Neural cell (in vitro differentiated cells): ENCODE data around the gene TMEM131. TPM values are rescaled to one million over a fixed set of nuclear protein-coding genes. Genes with fewer than 3 reads are reported as not detected.
"Not testable (repeated sequence)": the region's sequence is repeated elsewhere in the genome, so short reads cannot be mapped to it uniquely, and the experiment has no call there.

Source experiments
- H2AFZ ChIP-seq: fragments of 200-600, 300-800 bp; sonication (generic), shearing (Covaris generic); 2 replicates; pipeline ENCODE4 v1.6.0; 2014; ENCODE audit warnings: low read depth, mild to moderate bottlenecking, antibody characterized with exemption, low read length, moderate library complexity
- H3F3A ChIP-seq: fragments of 200-600 bp; shearing (Covaris generic); 2 replicates; pipeline ENCODE4 v1.6.1; 2016; ENCODE audit warnings: mild to moderate bottlenecking, moderate library complexity, mixed read lengths, antibody characterized with exemption, low read length; ENCODE audit not compliant: insufficient read depth, poor library complexity, severe bottlenecking
- H3K27ac ChIP-seq: fragments of 200-600, 300-800 bp; sonication (generic), shearing (Covaris generic); 2 replicates; pipeline ENCODE4 v1.5.1; 2014; ENCODE audit warnings: mild to moderate bottlenecking, low read length, moderate library complexity
- H3K27me3 ChIP-seq: fragments of 300-800, 200-600 bp; sonication (generic), shearing (Covaris generic); 2 replicates; pipeline ENCODE4 v1.6.0; 2014; ENCODE audit warnings: mild to moderate bottlenecking, low read depth, low read length, moderate library complexity; ENCODE audit not compliant: insufficient read depth
- H3K36me3 ChIP-seq: fragments of 300-800, 200-600 bp; sonication (generic), shearing (Covaris generic); 2 replicates; pipeline ENCODE4 v1.5.1; 2014; ENCODE audit warnings: mild to moderate bottlenecking, antibody characterized with exemption, low read length, moderate library complexity; ENCODE audit not compliant: insufficient read depth
- H3K4me2 ChIP-seq: fragments of 300-800, 200-600 bp; sonication (generic), shearing (Covaris generic); 2 replicates; pipeline ENCODE4 v1.6.0; 2014; ENCODE audit warnings: mild to moderate bottlenecking, low read length
- H3K4me3 ChIP-seq: fragments of 300-800, 200-600 bp; sonication (generic), shearing (Covaris generic); 2 replicates; pipeline ENCODE4 v1.5.1; 2014; ENCODE audit warnings: mild to moderate bottlenecking, low read length, moderate library complexity
- H3K79me2 ChIP-seq: fragments of 200-600 bp; shearing (Covaris generic); replicated peaks from 2 replicates; pipeline ENCODE4 v1.6.0; 2014; ENCODE audit warnings: mild to moderate bottlenecking, low read length, moderate library complexity; ENCODE audit not compliant: insufficient read depth
- H3K9ac ChIP-seq: fragments of 300-800, 200-600 bp; sonication (generic), shearing (Covaris generic); 2 replicates; pipeline ENCODE4 v1.6.1; 2016; ENCODE audit warnings: mild to moderate bottlenecking, low read length, mixed read lengths
- H3K9me2 ChIP-seq: fragments of 200-600 bp; shearing (Covaris generic); 2 replicates; pipeline ENCODE4 v1.6.1; 2016; ENCODE audit warnings: mild to moderate bottlenecking, low read length, mixed read lengths; ENCODE audit not compliant: insufficient read depth
- H3K9me3 ChIP-seq: fragments of 200-600, 300-800 bp; sonication (generic), shearing (Covaris generic); 2 replicates; pipeline ENCODE4 v1.6.1; 2016; ENCODE audit warnings: mild to moderate bottlenecking, mixed run types, low read length, moderate library complexity, mixed read lengths
- H4K20me1 ChIP-seq: fragments of 200-600 bp; shearing (Covaris generic); 2 replicates; pipeline ENCODE4 v1.6.1; 2016; ENCODE audit warnings: mild to moderate bottlenecking, mixed run types; ENCODE audit not compliant: insufficient read depth
- EP300 ChIP-seq: fragments of 450-650 bp; conservative IDR thresholded peaks from 2 replicates; pipeline ENCODE4 v1.6.1; 2014; ENCODE audit warnings: antibody characterized with exemption, mild to moderate bottlenecking, moderate library complexity; ENCODE audit not compliant: poor library complexity, severe bottlenecking
- EZH2 ChIP-seq: fragments of 200-600, 300-800 bp; shearing (Covaris generic), sonication (generic); IDR thresholded peaks from 2 replicates; pipeline ENCODE4 v1.6.1; 2014; ENCODE audit warnings: antibody characterized with exemption, low read length, borderline replicate concordance, mild to moderate bottlenecking; ENCODE audit not compliant: insufficient read depth, poor library complexity, severe bottlenecking
- MXI1 ChIP-seq: fragments of 450-650 bp; conservative IDR thresholded peaks from 2 replicates; pipeline ENCODE4 v1.6.1; 2014; ENCODE audit warnings: antibody characterized with exemption, mild to moderate bottlenecking; ENCODE audit not compliant: poor library complexity, severe bottlenecking
- POLR2AphosphoS5 ChIP-seq: IDR thresholded peaks from 2 replicates; pipeline ENCODE4 v1.6.1; 2012
- RAD21 ChIP-seq: fragments of 450-650 bp; conservative IDR thresholded peaks from 2 replicates; pipeline ENCODE4 v1.6.1; 2014; ENCODE audit warnings: antibody characterized with exemption, mild to moderate bottlenecking, moderate library complexity
- SMC3 ChIP-seq: fragments of 450-650 bp; conservative IDR thresholded peaks from 2 replicates; pipeline ENCODE4 v1.6.1; 2014; ENCODE audit warnings: antibody characterized with exemption, mild to moderate bottlenecking, moderate library complexity; ENCODE audit not compliant: poor library complexity
- TAF1 ChIP-seq: IDR thresholded peaks from 2 replicates; pipeline ENCODE4 v1.6.1; 2012; ENCODE audit warnings: low read depth
- polyA plus RNA-seq: library from polyadenylated mRNA; depleted of rRNA; stranded (reverse); fragments of >200 nt; gene quantifications from 2 replicates; pipeline ENCODE4 v1.2.3, GENCODE V29; 2014
- TF ChIP-seq, protein P1 (sequence below): IDR thresholded peaks from 2 replicates; pipeline ENCODE4 v1.6.1; 2012; ENCODE audit warnings: borderline replicate concordance
- TF ChIP-seq, protein P2 (sequence below): fragments of 450-650 bp; IDR thresholded peaks from 2 replicates; pipeline ENCODE4 v1.5.1; 2014; ENCODE audit warnings: antibody characterized with exemption, mild to moderate bottlenecking, moderate library complexity; ENCODE audit not compliant: poor library complexity, severe bottlenecking

Gene TMEM131
- polyA plus RNA-seq, 1 donor from 2014 or later: 9.6 TPM

DNA sequence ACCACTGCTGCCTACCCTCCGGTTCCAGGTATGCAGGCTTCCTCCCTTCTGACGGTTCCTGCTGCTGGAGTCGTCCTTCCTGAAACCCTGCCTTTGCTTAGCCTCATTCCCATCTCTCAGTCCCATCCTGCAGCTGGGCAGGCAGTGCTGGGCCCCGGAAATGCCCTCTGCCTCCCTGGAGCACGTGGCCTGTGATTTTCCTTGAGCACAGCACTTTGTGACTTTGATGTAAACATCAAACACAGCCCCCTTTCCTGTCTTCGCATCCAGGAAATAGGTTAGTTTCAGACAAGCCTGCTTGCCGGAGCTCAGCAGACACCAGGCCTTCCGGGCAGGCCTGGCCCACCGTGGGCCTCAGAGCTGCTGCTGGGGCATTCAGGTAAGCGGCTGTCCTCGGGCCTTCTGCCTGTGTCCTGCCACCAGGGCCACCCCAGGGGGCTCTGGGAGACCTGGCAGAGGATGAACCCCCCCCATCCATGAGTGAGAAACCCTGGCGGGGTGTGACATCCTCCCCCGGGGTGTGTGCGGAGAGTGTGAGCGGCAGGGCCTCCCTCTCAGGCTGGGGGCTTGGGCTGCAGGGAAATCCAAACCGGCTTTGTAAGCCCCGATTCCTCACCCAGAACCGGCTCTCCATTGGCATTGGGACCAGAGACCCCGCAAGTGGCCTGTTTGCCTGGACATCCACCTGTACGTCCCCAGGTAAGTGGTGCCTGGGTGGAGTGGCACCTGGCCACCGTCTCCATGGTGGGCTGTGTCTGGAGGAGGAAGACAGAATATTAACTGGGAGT is 282.3 kb downstream of the TMEM131 start, which contains the start of gene ZAP70:
Gene ZAP70 (plus strand): TSS at position 281 of the 788 bp plus-strand sequence. CDS start 10,461 bp downstream, outside the sequence.
- H3K9me3 ChIP-seq: no peaks in the 10 kb centered on the region
- no peak within 1 kb of the TSS for H3K4me3 ChIP-seq
- no peak within 1 kb of the TSS for H3K27ac ChIP-seq
- H3F3A ChIP-seq: no peaks in the 10 kb centered on the region
- no peaks in the 10 kb centered on the region for H4K20me1 ChIP-seq
- no peaks in the 10 kb centered on the region for H3K79me2 ChIP-seq
- H2AFZ ChIP-seq: no peak within 1 kb of the TSS
- H3K27me3 ChIP-seq: no peaks in the 10 kb centered on the region
- no peak within 1 kb of the TSS for H3K9ac ChIP-seq
- no peaks in the 10 kb centered on the region for H3K36me3 ChIP-seq
- H3K4me2 ChIP-seq: no peak within 1 kb of the TSS
- TF ChIP-seq, protein P1, sequence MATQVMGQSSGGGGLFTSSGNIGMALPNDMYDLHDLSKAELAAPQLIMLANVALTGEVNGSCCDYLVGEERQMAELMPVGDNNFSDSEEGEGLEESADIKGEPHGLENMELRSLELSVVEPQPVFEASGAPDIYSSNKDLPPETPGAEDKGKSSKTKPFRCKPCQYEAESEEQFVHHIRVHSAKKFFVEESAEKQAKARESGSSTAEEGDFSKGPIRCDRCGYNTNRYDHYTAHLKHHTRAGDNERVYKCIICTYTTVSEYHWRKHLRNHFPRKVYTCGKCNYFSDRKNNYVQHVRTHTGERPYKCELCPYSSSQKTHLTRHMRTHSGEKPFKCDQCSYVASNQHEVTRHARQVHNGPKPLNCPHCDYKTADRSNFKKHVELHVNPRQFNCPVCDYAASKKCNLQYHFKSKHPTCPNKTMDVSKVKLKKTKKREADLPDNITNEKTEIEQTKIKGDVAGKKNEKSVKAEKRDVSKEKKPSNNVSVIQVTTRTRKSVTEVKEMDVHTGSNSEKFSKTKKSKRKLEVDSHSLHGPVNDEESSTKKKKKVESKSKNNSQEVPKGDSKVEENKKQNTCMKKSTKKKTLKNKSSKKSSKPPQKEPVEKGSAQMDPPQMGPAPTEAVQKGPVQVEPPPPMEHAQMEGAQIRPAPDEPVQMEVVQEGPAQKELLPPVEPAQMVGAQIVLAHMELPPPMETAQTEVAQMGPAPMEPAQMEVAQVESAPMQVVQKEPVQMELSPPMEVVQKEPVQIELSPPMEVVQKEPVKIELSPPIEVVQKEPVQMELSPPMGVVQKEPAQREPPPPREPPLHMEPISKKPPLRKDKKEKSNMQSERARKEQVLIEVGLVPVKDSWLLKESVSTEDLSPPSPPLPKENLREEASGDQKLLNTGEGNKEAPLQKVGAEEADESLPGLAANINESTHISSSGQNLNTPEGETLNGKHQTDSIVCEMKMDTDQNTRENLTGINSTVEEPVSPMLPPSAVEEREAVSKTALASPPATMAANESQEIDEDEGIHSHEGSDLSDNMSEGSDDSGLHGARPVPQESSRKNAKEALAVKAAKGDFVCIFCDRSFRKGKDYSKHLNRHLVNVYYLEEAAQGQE: no peak
- no peak for TF ChIP-seq MXI1
- H3K9me2 ChIP-seq: no peaks in the 10 kb centered on the region

DNA sequence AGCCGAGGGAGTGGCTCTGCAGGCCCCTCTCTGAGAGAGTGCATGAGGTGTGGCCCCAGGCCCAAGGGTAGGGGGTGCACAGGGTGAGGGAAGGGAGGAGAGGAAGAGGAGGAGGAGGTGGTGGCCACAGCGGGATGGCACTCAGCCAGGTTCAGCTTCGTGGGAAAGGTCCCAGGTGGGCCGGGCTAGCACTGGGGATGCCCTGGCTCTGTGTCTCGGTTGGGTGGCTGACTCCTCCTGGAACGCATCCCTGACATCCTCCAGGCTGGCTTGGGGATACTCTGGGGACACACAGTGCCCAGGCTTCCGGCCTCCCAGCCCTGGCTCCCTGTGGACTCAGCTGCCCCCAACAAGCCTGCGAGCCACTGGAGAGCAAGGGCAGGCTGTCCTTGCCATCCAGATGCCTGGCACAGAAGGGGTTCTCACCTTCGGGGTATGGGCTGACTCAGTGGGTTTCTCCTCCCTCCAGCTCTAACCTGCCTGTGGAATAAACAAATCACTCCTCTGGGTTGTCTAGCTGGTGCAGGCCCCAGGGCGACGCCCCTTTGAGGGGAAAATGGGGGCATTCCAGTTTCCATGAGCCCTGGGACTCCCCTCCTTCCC is 283.0 kb downstream of the TMEM131 start:
- Histone ChIP-seq H4K20me1 (no peaks in the 10 kb centered on the region), H3K27me3 (no peaks in the 10 kb centered on the region), H3K79me2 (no peaks in the 10 kb centered on the region), H3K9me2 (no peaks in the 10 kb centered on the region), H3K4me3 (no peak overlapping the region), H3K27ac (no peak overlapping the region), H2AFZ (no peak overlapping the region), H3F3A (no peaks in the 10 kb centered on the region), H3K4me2 (no peak overlapping the region), H3K36me3 (no peaks in the 10 kb centered on the region), H3K9ac (no peak overlapping the region), H3K9me3 (no peaks in the 10 kb centered on the region)
- TF ChIP-seq EP300 (no peak), RAD21 (no peak), MXI1 (no peak), TAF1 (no peak), POLR2AphosphoS5 (no peak), EZH2 (no peak), SMC3 (no peak)
- TF ChIP-seq, protein P1: no peak
- TF ChIP-seq, protein P2, sequence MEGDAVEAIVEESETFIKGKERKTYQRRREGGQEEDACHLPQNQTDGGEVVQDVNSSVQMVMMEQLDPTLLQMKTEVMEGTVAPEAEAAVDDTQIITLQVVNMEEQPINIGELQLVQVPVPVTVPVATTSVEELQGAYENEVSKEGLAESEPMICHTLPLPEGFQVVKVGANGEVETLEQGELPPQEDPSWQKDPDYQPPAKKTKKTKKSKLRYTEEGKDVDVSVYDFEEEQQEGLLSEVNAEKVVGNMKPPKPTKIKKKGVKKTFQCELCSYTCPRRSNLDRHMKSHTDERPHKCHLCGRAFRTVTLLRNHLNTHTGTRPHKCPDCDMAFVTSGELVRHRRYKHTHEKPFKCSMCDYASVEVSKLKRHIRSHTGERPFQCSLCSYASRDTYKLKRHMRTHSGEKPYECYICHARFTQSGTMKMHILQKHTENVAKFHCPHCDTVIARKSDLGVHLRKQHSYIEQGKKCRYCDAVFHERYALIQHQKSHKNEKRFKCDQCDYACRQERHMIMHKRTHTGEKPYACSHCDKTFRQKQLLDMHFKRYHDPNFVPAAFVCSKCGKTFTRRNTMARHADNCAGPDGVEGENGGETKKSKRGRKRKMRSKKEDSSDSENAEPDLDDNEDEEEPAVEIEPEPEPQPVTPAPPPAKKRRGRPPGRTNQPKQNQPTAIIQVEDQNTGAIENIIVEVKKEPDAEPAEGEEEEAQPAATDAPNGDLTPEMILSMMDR: no peak

DNA sequence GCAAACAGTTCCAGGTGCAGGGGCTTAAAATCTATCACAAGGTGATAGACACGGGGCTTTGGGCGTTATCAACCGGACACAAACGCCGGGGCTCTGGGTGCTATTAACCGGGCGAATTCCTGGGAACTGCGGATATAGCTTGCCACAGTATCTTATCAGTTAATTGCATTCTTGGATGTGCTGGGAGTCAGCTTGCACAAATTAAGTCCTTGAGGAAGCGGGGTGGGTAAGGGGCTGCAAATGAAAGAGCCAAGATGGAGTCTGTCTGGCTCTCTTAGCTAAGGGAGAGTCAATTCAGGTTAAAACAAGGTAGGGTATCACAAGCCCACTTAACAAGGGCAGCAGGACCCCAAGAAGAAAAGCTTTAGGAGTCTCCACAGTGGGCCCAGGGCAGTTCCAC is 283.6 kb downstream of the TMEM131 start:
- not testable (repeated sequence) for H3K9me3 ChIP-seq, H3K4me3 ChIP-seq, H3K4me2 ChIP-seq, H3K79me2 ChIP-seq, H3K9me2 ChIP-seq, H3F3A ChIP-seq, H3K36me3 ChIP-seq, H2AFZ ChIP-seq, H4K20me1 ChIP-seq, H3K27ac ChIP-seq, H3K27me3 ChIP-seq, H3K9ac ChIP-seq
